ENCODE data around the gene C1orf122. TPM values are rescaled to one million over a fixed set of nuclear protein-coding genes. Genes with fewer than 3 reads are reported as not detected.

C1orf122 gene
- total and polyA plus RNA-seq, 2 of the 13 experiments (the other 11 are each of a cell fraction or from before 2014, with no cell fraction given) = 18.7 to 40.6 TPM

DNA sequence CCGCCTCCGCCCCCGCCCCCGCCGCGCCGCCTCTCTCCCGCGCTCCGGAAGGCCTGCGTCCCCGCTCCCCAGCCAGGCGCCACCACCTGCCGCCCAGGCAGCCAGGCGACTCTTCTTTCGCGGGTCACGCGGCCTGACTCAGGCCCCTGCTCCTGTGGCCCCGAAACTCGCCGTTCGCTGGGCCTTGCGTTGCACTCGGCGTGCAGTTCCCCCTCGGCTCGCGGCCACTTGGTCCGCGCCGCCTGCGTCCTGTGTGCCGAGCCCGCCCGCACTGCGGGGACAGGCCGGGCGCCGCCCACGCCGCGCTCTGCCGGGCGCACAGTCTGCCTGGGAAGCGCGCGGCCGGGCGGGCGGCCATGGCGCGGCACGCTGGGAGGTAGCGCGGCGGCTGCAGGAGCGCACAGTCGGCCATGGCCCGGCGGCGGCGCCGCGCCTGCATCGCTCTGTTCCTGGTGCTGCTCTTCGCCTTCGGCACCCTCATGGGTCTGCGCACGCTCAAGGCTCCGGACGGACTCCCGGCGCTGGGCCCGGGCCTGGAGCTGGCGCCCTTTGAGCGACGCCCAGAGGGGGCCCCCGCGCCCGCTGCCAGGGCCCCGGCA is 13.7 kb upstream of the C1orf122 start, which contains the start of gene MANEAL (continued):
- TF ChIP-seq, protein P1, sequence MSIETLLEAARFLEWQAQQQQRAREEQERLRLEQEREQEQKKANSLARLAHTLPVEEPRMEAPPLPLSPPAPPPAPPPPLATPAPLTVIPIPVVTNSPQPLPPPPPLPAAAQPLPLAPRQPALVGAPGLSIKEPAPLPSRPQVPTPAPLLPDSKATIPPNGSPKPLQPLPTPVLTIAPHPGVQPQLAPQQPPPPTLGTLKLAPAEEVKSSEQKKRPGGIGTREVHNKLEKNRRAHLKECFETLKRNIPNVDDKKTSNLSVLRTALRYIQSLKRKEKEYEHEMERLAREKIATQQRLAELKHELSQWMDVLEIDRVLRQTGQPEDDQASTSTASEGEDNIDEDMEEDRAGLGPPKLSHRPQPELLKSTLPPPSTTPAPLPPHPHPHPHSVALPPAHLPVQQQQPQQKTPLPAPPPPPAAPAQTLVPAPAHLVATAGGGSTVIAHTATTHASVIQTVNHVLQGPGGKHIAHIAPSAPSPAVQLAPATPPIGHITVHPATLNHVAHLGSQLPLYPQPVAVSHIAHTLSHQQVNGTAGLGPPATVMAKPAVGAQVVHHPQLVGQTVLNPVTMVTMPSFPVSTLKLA (IDR thresholded peaks at IDR 0.05) = no peak
- TF ChIP-seq TEAD3 (CRISPR knock-in tag; optimal IDR thresholded peaks at IDR 0.05; ENCODE audit: borderline replicate concordance) = no peak
- no peak for TF ChIP-seq GATA4 (IDR thresholded peaks at IDR 0.05; ENCODE audit: borderline replicate concordance, low read depth)
- no peak; the same call in 1 of the 2 replicates for TF ChIP-seq ZNF446 (CRISPR knock-in tag; IDR thresholded peaks at IDR 0.05)
- TF ChIP-seq RARA (CRISPR knock-in tag; IDR thresholded peaks at IDR 0.05) = no peak
- no peak for TF ChIP-seq ONECUT2 (CRISPR knock-in tag; IDR thresholded peaks at IDR 0.05)
- no peak for TF ChIP-seq ZNF3 (CRISPR knock-in tag; IDR thresholded peaks at IDR 0.05)
- TF ChIP-seq ZNF367 (CRISPR knock-in tag; IDR thresholded peaks at IDR 0.05; ENCODE audit: borderline replicate concordance) = no peak
- TF ChIP-seq NFYC (CRISPR knock-in tag; IDR thresholded peaks at IDR 0.05) = no peak
- no peak for TF ChIP-seq KDM4B (CRISPR knock-in tag; IDR thresholded peaks at IDR 0.05)
- TF ChIP-seq NFATC3 (CRISPR knock-in tag; IDR thresholded peaks at IDR 0.05) = no peak
- TF ChIP-seq ZNF570 (CRISPR knock-in tag; IDR thresholded peaks at IDR 0.05; ENCODE audit: borderline replicate concordance) = no peak
- TF ChIP-seq, protein P2, sequence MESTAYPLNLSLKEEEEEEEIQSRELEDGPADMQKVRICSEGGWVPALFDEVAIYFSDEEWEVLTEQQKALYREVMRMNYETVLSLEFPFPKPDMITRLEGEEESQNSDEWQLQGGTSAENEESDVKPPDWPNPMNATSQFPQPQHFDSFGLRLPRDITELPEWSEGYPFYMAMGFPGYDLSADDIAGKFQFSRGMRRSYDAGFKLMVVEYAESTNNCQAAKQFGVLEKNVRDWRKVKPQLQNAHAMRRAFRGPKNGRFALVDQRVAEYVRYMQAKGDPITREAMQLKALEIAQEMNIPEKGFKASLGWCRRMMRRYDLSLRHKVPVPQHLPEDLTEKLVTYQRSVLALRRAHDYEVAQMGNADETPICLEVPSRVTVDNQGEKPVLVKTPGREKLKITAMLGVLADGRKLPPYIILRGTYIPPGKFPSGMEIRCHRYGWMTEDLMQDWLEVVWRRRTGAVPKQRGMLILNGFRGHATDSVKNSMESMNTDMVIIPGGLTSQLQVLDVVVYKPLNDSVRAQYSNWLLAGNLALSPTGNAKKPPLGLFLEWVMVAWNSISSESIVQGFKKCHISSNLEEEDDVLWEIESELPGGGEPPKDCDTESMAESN (CRISPR knock-in tag; conservative IDR thresholded peaks at IDR 0.05) = no peak
- peak; percentile 67; the same call in 1 of the 2 replicates for TF ChIP-seq HOXA3 (CRISPR knock-in tag; IDR thresholded peaks at IDR 0.05)
- peak; percentile 34; the same call in 1 of the 2 replicates for TF ChIP-seq ZNF790 (CRISPR knock-in tag; IDR thresholded peaks at IDR 0.05; ENCODE audit: borderline replicate concordance)
- TF ChIP-seq TRIM24 (CRISPR knock-in tag; IDR thresholded peaks at IDR 0.05) = no peak
- TF ChIP-seq, protein P3, sequence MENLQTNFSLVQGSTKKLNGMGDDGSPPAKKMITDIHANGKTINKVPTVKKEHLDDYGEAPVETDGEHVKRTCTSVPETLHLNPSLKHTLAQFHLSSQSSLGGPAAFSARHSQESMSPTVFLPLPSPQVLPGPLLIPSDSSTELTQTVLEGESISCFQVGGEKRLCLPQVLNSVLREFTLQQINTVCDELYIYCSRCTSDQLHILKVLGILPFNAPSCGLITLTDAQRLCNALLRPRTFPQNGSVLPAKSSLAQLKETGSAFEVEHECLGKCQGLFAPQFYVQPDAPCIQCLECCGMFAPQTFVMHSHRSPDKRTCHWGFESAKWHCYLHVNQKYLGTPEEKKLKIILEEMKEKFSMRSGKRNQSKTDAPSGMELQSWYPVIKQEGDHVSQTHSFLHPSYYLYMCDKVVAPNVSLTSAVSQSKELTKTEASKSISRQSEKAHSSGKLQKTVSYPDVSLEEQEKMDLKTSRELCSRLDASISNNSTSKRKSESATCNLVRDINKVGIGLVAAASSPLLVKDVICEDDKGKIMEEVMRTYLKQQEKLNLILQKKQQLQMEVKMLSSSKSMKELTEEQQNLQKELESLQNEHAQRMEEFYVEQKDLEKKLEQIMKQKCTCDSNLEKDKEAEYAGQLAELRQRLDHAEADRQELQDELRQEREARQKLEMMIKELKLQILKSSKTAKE (CRISPR knock-in tag; IDR thresholded peaks at IDR 0.05; ENCODE audit: borderline replicate concordance) = peak; percentile 54; the same call in 1 of the 2 replicates
- TF ChIP-seq ERF (CRISPR knock-in tag; IDR thresholded peaks at IDR 0.05) = no peak
- TF ChIP-seq, protein P4, sequence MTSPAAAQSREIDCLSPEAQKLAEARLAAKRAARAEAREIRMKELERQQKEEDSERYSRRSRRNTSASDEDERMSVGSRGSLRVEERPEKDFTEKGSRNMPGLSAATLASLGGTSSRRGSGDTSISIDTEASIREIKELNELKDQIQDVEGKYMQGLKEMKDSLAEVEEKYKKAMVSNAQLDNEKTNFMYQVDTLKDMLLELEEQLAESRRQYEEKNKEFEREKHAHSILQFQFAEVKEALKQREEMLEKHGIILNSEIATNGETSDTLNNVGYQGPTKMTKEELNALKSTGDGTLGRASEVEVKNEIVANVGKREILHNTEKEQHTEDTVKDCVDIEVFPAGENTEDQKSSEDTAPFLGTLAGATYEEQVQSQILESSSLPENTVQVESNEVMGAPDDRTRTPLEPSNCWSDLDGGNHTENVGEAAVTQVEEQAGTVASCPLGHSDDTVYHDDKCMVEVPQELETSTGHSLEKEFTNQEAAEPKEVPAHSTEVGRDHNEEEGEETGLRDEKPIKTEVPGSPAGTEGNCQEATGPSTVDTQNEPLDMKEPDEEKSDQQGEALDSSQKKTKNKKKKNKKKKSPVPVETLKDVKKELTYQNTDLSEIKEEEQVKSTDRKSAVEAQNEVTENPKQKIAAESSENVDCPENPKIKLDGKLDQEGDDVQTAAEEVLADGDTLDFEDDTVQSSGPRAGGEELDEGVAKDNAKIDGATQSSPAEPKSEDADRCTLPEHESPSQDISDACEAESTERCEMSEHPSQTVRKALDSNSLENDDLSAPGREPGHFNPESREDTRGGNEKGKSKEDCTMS (CRISPR knock-in tag; conservative IDR thresholded peaks at IDR 0.05) = no peak
- TF ChIP-seq MIER3 (CRISPR knock-in tag; IDR thresholded peaks at IDR 0.05; ENCODE audit: borderline replicate concordance) = 0 out of 2 replicates have a peak, but pooled peaks have one; percentile 20
- no peak for TF ChIP-seq NFKBIZ (CRISPR knock-in tag; IDR thresholded peaks at IDR 0.05)
- no peak for TF ChIP-seq KDM1A (CRISPR knock-in tag; IDR thresholded peaks at IDR 0.05)
- TF ChIP-seq, protein P5, sequence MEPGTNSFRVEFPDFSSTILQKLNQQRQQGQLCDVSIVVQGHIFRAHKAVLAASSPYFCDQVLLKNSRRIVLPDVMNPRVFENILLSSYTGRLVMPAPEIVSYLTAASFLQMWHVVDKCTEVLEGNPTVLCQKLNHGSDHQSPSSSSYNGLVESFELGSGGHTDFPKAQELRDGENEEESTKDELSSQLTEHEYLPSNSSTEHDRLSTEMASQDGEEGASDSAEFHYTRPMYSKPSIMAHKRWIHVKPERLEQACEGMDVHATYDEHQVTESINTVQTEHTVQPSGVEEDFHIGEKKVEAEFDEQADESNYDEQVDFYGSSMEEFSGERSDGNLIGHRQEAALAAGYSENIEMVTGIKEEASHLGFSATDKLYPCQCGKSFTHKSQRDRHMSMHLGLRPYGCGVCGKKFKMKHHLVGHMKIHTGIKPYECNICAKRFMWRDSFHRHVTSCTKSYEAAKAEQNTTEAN (CRISPR knock-in tag; conservative IDR thresholded peaks at IDR 0.05) = peak; percentile 70; the same call in 1 of the 2 replicates
